H9 (cell line): ENCODE results near the gene TCEAL7. TPM values are rescaled to one million over a fixed set of nuclear protein-coding genes. Genes with fewer than 3 reads are reported as not detected.

ENCODE experiments used
- DNase-seq: peaks from one replicate; pipeline ENCODE4 v3.0.0-alpha.2; 2017
- H2AFZ ChIP-seq: one replicate; pipeline ENCODE4 v1.6.1; 2013; ENCODE audit warnings: mild to moderate bottlenecking, low read length, control low read depth, moderate library complexity
- H2AK5ac ChIP-seq: 2 replicates; pipeline ENCODE4 v1.6.1; 2013; ENCODE audit warnings: low read length, control low read depth, mixed read lengths; ENCODE audit not compliant: insufficient read length
- H2BK120ac ChIP-seq: one replicate; pipeline ENCODE4 v1.6.1; 2013; ENCODE audit warnings: low read depth, mild to moderate bottlenecking, low read length, control low read depth, inconsistent platforms; ENCODE audit not compliant: poor library complexity, severe bottlenecking
- H2BK12ac ChIP-seq: 2 replicates; pipeline ENCODE4 v1.6.1; 2013; ENCODE audit warnings: low read length, control low read depth, mixed read lengths, low read depth; ENCODE audit not compliant: insufficient read length
- H2BK15ac ChIP-seq: 2 replicates; pipeline ENCODE4 v1.6.1; 2013; ENCODE audit warnings: low read depth, low read length, control low read depth
- H2BK20ac ChIP-seq: one replicate; pipeline ENCODE4 v1.6.1; 2013; ENCODE audit warnings: low read depth, mild to moderate bottlenecking, low read length, control low read depth, inconsistent platforms; ENCODE audit not compliant: poor library complexity, severe bottlenecking
- H2BK5ac ChIP-seq: 2 replicates; pipeline ENCODE4 v1.6.1; 2013; ENCODE audit warnings: low read length, control low read depth, mixed read lengths; ENCODE audit not compliant: insufficient read length
- H3K14ac ChIP-seq: 2 replicates; pipeline ENCODE4 v1.6.1; 2013; ENCODE audit warnings: low read length, control low read depth; ENCODE audit not compliant: insufficient read depth
- H3K18ac ChIP-seq: 2 replicates; pipeline ENCODE4 v1.6.1; 2013; ENCODE audit warnings: low read depth, mild to moderate bottlenecking, mixed read lengths, low read length, control low read depth; ENCODE audit not compliant: insufficient read length
- H3K23ac ChIP-seq: 2 replicates; pipeline ENCODE4 v1.6.1; 2013; ENCODE audit warnings: low read length, control low read depth, mixed read lengths, low read depth; ENCODE audit not compliant: insufficient read length
- H3K23me2 ChIP-seq: 2 replicates; pipeline ENCODE4 v1.6.1; 2013; ENCODE audit warnings: low read depth, mild to moderate bottlenecking, mixed read lengths, low read length, control low read depth; ENCODE audit not compliant: insufficient read length, poor library complexity, severe bottlenecking
- H3K27ac ChIP-seq: 2 replicates; pipeline ENCODE4 v1.5.1; 2013; ENCODE audit warnings: low read length, control low read depth, mixed read lengths, low read depth; ENCODE audit not compliant: insufficient read length
- H3K27me3 ChIP-seq: 2 replicates; pipeline ENCODE4 v1.6.1; 2013; ENCODE audit warnings: low read length, control low read depth, inconsistent platforms; ENCODE audit not compliant: insufficient read depth
- H3K4ac ChIP-seq: 2 replicates; pipeline ENCODE4 v1.6.1; 2013; ENCODE audit warnings: low read depth, mild to moderate bottlenecking, control low read depth, inconsistent platforms, low read length, moderate library complexity
- H3K4me1 ChIP-seq: 2 replicates; pipeline ENCODE4 v1.6.1; 2013; ENCODE audit warnings: low read length, control low read depth, inconsistent platforms; ENCODE audit not compliant: insufficient read depth
- H3K4me2 ChIP-seq: 2 replicates; pipeline ENCODE4 v1.6.1; 2013; ENCODE audit warnings: low read length, control low read depth, mixed read lengths; ENCODE audit not compliant: insufficient read length, insufficient read depth
- H3K56ac ChIP-seq: 2 replicates; pipeline ENCODE4 v1.6.1; 2013; ENCODE audit warnings: low read depth, mild to moderate bottlenecking, mixed read lengths, low read length, control low read depth; ENCODE audit not compliant: insufficient read length
- H3K79me1 ChIP-seq: 2 replicates; pipeline ENCODE4 v1.6.1; 2013; ENCODE audit warnings: low read depth, mild to moderate bottlenecking, moderate library complexity, low read length, control low read depth, inconsistent platforms; ENCODE audit not compliant: insufficient read depth, poor library complexity, severe bottlenecking
- H3K79me2 ChIP-seq: 2 replicates; pipeline ENCODE4 v1.6.1; 2013; ENCODE audit warnings: low read length, control low read depth, inconsistent platforms; ENCODE audit not compliant: insufficient read depth
- H3K9ac ChIP-seq: 2 replicates; pipeline ENCODE4 v1.6.1; 2013; ENCODE audit warnings: low read length, control low read depth, mixed read lengths; ENCODE audit not compliant: insufficient read length; ENCODE audit errors: extremely low read depth
- H3K9me3 ChIP-seq: one replicate; pipeline ENCODE4 v1.6.1; 2013; ENCODE audit warnings: low read depth, low read length, inconsistent platforms; ENCODE audit not compliant: control insufficient read depth
- H3T11ph ChIP-seq: one replicate; pipeline ENCODE4 v1.6.1; 2013; ENCODE audit warnings: mild to moderate bottlenecking, low read length, control low read depth, inconsistent platforms
- H4K20me1 ChIP-seq: one replicate; pipeline ENCODE4 v1.6.1; 2013; ENCODE audit not compliant: control insufficient read depth, insufficient read length, insufficient read depth
- H4K5ac ChIP-seq: 2 replicates; pipeline ENCODE4 v1.6.1; 2013; ENCODE audit warnings: low read depth, mild to moderate bottlenecking, mixed read lengths, low read length, control low read depth; ENCODE audit not compliant: insufficient read length
- H4K8ac ChIP-seq: replicated peaks from 2 replicates; pipeline ENCODE4 v1.6.1; 2013; ENCODE audit warnings: low read length, control low read depth, mixed read lengths, low read depth; ENCODE audit not compliant: insufficient read length
- H4K91ac ChIP-seq: 2 replicates; pipeline ENCODE4 v1.6.1; 2013; ENCODE audit warnings: low read depth, mild to moderate bottlenecking, moderate library complexity, mixed read lengths, low read length, control low read depth; ENCODE audit not compliant: insufficient read length
- H3K27ac Mint-ChIP-seq, 3 experiments: 2 replicates in 2 of 3; 3 replicates in 1 of 3; pipeline ENCODE4 v1.8.0; 2020 to 2021; ENCODE audit warnings: mixed read lengths in 3 of 3, mild to moderate bottlenecking in 1 of 3, moderate library complexity in 1 of 3
- H3K27me3 Mint-ChIP-seq: 2 replicates; pipeline ENCODE4 v1.8.0; 2021; ENCODE audit warnings: low read depth, mild to moderate bottlenecking, moderate library complexity, mixed read lengths
- H3K36me3 Mint-ChIP-seq, 3 experiments: 2 replicates in 2 of 3; 3 replicates in 1 of 3; pipeline ENCODE4 v1.8.0; 2020 to 2021; ENCODE audit warnings: low read depth in 3 of 3, mixed read lengths in 3 of 3; ENCODE audit not compliant: insufficient read depth in 1 of 3
- H3K4me1 Mint-ChIP-seq, 2 experiments: 2 replicates each; pipeline ENCODE4 v1.8.0; 2020; ENCODE audit warnings: mixed read lengths in 2 of 2
- H3K4me3 Mint-ChIP-seq, 2 experiments: 2 replicates in 1 of 2; 3 replicates in 1 of 2; pipeline ENCODE4 v1.8.0; 2020 to 2021; ENCODE audit warnings: mild to moderate bottlenecking in 2 of 2, mixed read lengths in 2 of 2, moderate library complexity in 1 of 2
- H3K9me3 Mint-ChIP-seq, 2 experiments: 2 replicates in 1 of 2; 3 replicates in 1 of 2; pipeline ENCODE4 v1.8.0; 2020; ENCODE audit warnings: mild to moderate bottlenecking in 2 of 2, mixed read lengths in 2 of 2, moderate library complexity in 1 of 2
- CTCF ChIP-seq: fragments of 200-600 bp; sonication (generic); conservative IDR thresholded peaks from 3 replicates; pipeline ENCODE4 v1.8.0; 2021; ENCODE audit warnings: antibody characterized with exemption, mild to moderate bottlenecking
- WGBS: extraction: QIAGEN DNeasy Blood & Tissue Kit; methylation state at CpG from one replicate; pipeline ENCODE4 v1.1.7; 2013; ENCODE audit warnings: missing lambda C conversion rate, low lambda C conversion rate, mixed read lengths; ENCODE audit not compliant: insufficient read length; ENCODE audit errors: extremely low coverage; 5-methylcytosine and 5-hydroxymethylcytosine counted together
- total RNA-seq: library from RNA; stranded (reverse); gene quantifications from 2 replicates; pipeline ENCODE4 v1.2.1, GENCODE V29; 2021

TCEAL7 gene
- total RNA-seq, 1 experiment from 2014 or later = 2.7 TPM

- H3K4me3 Mint-ChIP-seq = peak overlapping the region in 1 of 2 experiments; percentile 85; a peak in 3 of 5 replicates
- H3K27ac Mint-ChIP-seq = 0 out of 7 replicates have a peak overlapping the region, but pooled peaks of 1 of the 3 experiments have one; percentile 74
- Histone ChIP-seq H2AFZ (no peak overlapping the region), H3K4me2 (peak overlapping the region; percentile 59), H2BK12ac (no peak overlapping the region), H3K56ac (no peak overlapping the region), H3K18ac (no peak overlapping the region), H3K9me3 (no peaks in the 10 kb centered on the region), H2BK120ac (no peak overlapping the region), H3K9ac (no peak overlapping the region), H3T11ph (no peak overlapping the region), H4K5ac (no peak overlapping the region), H2BK5ac (no peak overlapping the region), H3K4ac (no peak overlapping the region), H3K14ac (no peak overlapping the region), H2BK20ac (no peak overlapping the region), H2AK5ac (no peak overlapping the region), H3K27me3 (no peaks in the 10 kb centered on the region), H3K79me2 (no peaks in the 10 kb centered on the region), H4K20me1 (peaks cover 3% of the 10 kb centered on the region), H3K23ac (no peak overlapping the region), H2BK15ac (no peak overlapping the region), H3K23me2 (no peaks in the 10 kb centered on the region), H3K79me1 (no peaks in the 10 kb centered on the region), H4K8ac (no peak overlapping the region), H3K4me1 (no peaks in the 10 kb centered on the region), H4K91ac (no peak overlapping the region), H3K27ac (no peak overlapping the region)
- no peaks in the 10 kb centered on the region for H3K27me3 Mint-ChIP-seq
- H3K9me3 Mint-ChIP-seq = peaks cover 0 to 38% of the 10 kb centered on the region in 2 experiments; a peak in 3 of 5 replicates
- no peak for DNase-seq
- H3K36me3 Mint-ChIP-seq = peaks cover 5 to 12% (median 10%) of the 10 kb centered on the region in 3 experiments; a peak in 6 of 7 replicates
- H3K4me1 Mint-ChIP-seq = peaks cover 2 to 5% of the 10 kb centered on the region in 2 experiments; a peak in 2 of 4 replicates
- no peak for TF ChIP-seq CTCF
- no CpG with 5 or more reads among the region's 3 CpGs for WGBS
Observed at GRCh38 chrX:103311399-103311780, 18.6 kb upstream of the TCEAL7 start.
